ENCODE results near the gene PDE1A. TPM values are rescaled to one million over a fixed set of nuclear protein-coding genes. Genes with fewer than 3 reads are reported as not detected.

PDE1A gene
- total RNA-seq, 1 experiment from 2014 or later: not detected

GRCh38 chr2:182133195-182133891 lies 293.5 kb downstream of the PDE1A start:
- H3K4me3 ChIP-seq: no peak overlapping the region
- H3K4me1 ChIP-seq (replicated peaks): no peaks in the 10 kb centered on the region
- no peaks in the 10 kb centered on the region for H3K9me3 ChIP-seq (replicated peaks)
- no peak overlapping the region for H3K27ac ChIP-seq
- no peaks in the 10 kb centered on the region for H3K36me3 ChIP-seq
- DNase-seq (ENCODE audit: low read depth in 1 of 2, low spot score in 2 of 2): no peak
- no peaks in the 10 kb centered on the region for H3K27me3 ChIP-seq (replicated peaks)

DNA sequence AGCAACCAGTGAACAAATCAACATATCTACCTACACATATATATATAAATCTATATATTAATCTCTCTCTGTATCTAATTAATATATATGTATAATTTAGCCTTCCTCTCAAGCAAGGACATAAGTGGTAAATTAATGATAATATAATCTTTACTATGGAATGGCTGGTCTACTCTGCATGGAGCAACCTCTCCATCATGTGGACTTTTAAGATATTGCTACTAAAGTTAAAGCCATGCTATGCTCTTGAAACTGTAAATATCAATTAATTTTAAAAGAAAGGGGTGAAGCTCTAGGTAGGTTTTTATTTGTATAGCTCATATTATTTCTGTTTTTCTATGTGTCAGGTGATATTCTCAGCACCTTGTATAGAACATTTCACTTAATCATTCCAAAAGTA lies 294.2 kb downstream of the PDE1A start:
- H3K36me3 ChIP-seq: no peaks in the 10 kb centered on the region
- H3K9me3 ChIP-seq (replicated peaks): no peaks in the 10 kb centered on the region
- no peaks in the 10 kb centered on the region for H3K4me1 ChIP-seq (replicated peaks)
- no peak for DNase-seq (ENCODE audit: low read depth in 1 of 2, low spot score in 2 of 2)
- no peak overlapping the region for H3K4me3 ChIP-seq
- H3K27ac ChIP-seq: no peak overlapping the region
- H3K27me3 ChIP-seq (replicated peaks): no peaks in the 10 kb centered on the region

GRCh38 chr2:182128821-182129707 lies 297.8 kb downstream of the PDE1A start:
- H3K9me3 ChIP-seq (replicated peaks): no peaks in the 10 kb centered on the region
- H3K4me1 ChIP-seq (replicated peaks): no peaks in the 10 kb centered on the region
- H3K27ac ChIP-seq: no peak overlapping the region
- H3K36me3 ChIP-seq: no peaks in the 10 kb centered on the region
- H3K27me3 ChIP-seq (replicated peaks): no peaks in the 10 kb centered on the region
- no peak for DNase-seq (ENCODE audit: low read depth in 1 of 2, low spot score in 2 of 2)
- no peak overlapping the region for H3K4me3 ChIP-seq

GRCh38 chr2:182117196-182117595 lies 309.6 kb downstream of the PDE1A start:
- Histone ChIP-seq H3K9me3 (replicated peaks) (no peaks in the 10 kb centered on the region), H3K4me3 (no peak overlapping the region), H3K36me3 (no peaks in the 10 kb centered on the region), H3K27me3 (replicated peaks) (no peaks in the 10 kb centered on the region; the same call in 1 of the 2 replicates), H3K4me1 (replicated peaks) (no peaks in the 10 kb centered on the region), H3K27ac (no peak overlapping the region)
- no peak for DNase-seq (ENCODE audit: low read depth in 1 of 2, low spot score in 2 of 2)

DNA sequence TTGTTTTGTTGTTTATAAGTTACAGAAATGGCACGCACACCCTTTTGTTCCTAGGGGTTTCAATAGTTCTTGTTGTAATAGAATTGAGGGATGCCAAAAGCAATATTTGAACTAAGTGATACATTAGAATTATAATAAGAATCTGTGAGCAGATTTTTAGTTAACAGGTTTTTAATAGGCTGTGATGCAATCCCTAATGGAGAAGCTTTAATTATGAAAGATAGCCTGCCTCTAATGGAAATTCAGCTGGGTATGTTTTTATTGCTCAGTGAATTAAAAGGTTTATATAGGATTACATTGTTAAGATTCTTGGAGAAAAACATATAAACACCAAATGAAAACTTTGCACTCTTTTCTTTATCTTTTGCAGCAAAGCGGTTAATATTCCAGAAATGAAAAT lies 310.1 kb downstream of the PDE1A start:
- H3K27me3 ChIP-seq (replicated peaks): no peaks in the 10 kb centered on the region; the same call in 1 of the 2 replicates
- H3K4me1 ChIP-seq (replicated peaks): no peaks in the 10 kb centered on the region
- no peak overlapping the region for H3K27ac ChIP-seq
- no peaks in the 10 kb centered on the region for H3K36me3 ChIP-seq
- no peak for DNase-seq (ENCODE audit: low read depth in 1 of 2, low spot score in 2 of 2)
- H3K4me3 ChIP-seq: no peak overlapping the region
- H3K9me3 ChIP-seq (replicated peaks): no peaks in the 10 kb centered on the region

DNA sequence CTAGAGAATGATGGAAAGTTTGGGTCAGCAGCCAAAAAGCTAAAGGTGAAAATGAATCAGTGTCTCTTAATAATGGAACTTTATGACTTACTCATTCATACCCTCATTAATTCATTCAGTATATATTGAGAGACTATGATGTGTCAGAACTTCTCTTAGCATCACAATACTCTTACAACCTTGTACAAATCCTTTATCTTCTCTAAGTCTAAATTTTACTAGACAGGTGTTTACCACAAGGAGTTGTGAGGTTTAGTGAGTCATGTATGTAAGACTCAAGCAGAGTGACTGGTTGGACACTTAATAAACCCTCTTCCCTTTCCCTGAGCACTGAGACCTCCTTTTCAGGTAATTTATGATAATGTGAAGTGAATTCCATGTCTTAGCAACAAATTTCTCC lies 311.6 kb downstream of the PDE1A start:
- Histone ChIP-seq H3K27ac (no peak overlapping the region), H3K27me3 (replicated peaks) (no peaks in the 10 kb centered on the region; the same call in 1 of the 2 replicates), H3K4me3 (no peak overlapping the region), H3K4me1 (replicated peaks) (no peaks in the 10 kb centered on the region), H3K36me3 (no peaks in the 10 kb centered on the region), H3K9me3 (replicated peaks) (no peaks in the 10 kb centered on the region)
- no peak for DNase-seq (ENCODE audit: low read depth in 1 of 2, low spot score in 2 of 2)

- no peaks in the 10 kb centered on the region for H3K9me3 ChIP-seq (replicated peaks)
- DNase-seq (ENCODE audit: low read depth in 1 of 2, low spot score in 2 of 2): no peak
- H3K4me3 ChIP-seq: no peak overlapping the region
- H3K27ac ChIP-seq: no peak overlapping the region
- no peaks in the 10 kb centered on the region; the same call in 1 of the 2 replicates for H3K27me3 ChIP-seq (replicated peaks)
- no peaks in the 10 kb centered on the region for H3K36me3 ChIP-seq
- H3K4me1 ChIP-seq (replicated peaks): no peaks in the 10 kb centered on the region
These were observed 313.5 kb downstream of the PDE1A start for GRCh38 chr2:182113334-182113733.

GRCh38 chr2:182110347-182110746 lies 316.5 kb downstream of the PDE1A start:
- H3K27me3 ChIP-seq (replicated peaks): no peaks in the 10 kb centered on the region; the same call in 1 of the 2 replicates
- no peak for DNase-seq (ENCODE audit: low read depth in 1 of 2, low spot score in 2 of 2)
- no peaks in the 10 kb centered on the region for H3K9me3 ChIP-seq (replicated peaks)
- no peaks in the 10 kb centered on the region for H3K36me3 ChIP-seq
- no peak overlapping the region for H3K4me3 ChIP-seq
- H3K4me1 ChIP-seq (replicated peaks): no peaks in the 10 kb centered on the region
- H3K27ac ChIP-seq: no peak overlapping the region

GRCh38 chr2:182103526-182103925 lies 323.3 kb downstream of the PDE1A start:
- Histone ChIP-seq H3K4me3 (no peak overlapping the region), H3K9me3 (replicated peaks) (no peaks in the 10 kb centered on the region), H3K27me3 (replicated peaks) (no peaks in the 10 kb centered on the region), H3K36me3 (no peaks in the 10 kb centered on the region), H3K27ac (no peak overlapping the region), H3K4me1 (replicated peaks) (no peaks in the 10 kb centered on the region)
- no peak for DNase-seq (ENCODE audit: low read depth in 1 of 2, low spot score in 2 of 2)

DNA sequence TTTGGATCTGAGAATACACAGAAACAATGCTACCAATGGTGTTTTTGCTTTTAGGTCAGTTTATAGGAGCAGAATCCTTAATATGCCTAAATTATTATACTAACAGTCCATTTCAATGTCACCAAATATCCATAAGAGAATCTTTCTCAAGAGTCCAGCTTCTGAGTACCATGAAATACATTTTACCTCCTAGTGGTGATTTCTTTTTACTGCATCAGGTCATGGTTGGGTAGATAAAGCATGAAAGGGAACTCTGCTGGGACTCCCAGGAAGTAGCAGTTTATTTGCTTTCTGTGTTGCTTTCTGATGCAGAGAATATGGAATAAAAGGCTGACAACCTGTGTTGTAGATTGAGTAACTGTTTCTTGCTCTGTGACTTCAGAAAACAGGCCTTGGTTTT lies 325.6 kb downstream of the PDE1A start:
- Histone ChIP-seq H3K4me3 (no peak overlapping the region), H3K9me3 (replicated peaks) (no peaks in the 10 kb centered on the region), H3K36me3 (no peaks in the 10 kb centered on the region), H3K4me1 (replicated peaks) (no peaks in the 10 kb centered on the region), H3K27ac (no peak overlapping the region), H3K27me3 (replicated peaks) (no peaks in the 10 kb centered on the region)
- DNase-seq (ENCODE audit: low read depth in 1 of 2, low spot score in 2 of 2): peak in 1 of 2 experiments; percentile 8

GRCh38 chr2:182098648-182099047 lies 328.2 kb downstream of the PDE1A start:
- no peak overlapping the region for H3K4me3 ChIP-seq
- H3K36me3 ChIP-seq: no peaks in the 10 kb centered on the region
- no peaks in the 10 kb centered on the region for H3K4me1 ChIP-seq (replicated peaks)
- H3K27ac ChIP-seq: no peak overlapping the region
- no peaks in the 10 kb centered on the region for H3K27me3 ChIP-seq (replicated peaks)
- no peak for DNase-seq (ENCODE audit: low read depth in 1 of 2, low spot score in 2 of 2)
- no peaks in the 10 kb centered on the region for H3K9me3 ChIP-seq (replicated peaks)

DNA sequence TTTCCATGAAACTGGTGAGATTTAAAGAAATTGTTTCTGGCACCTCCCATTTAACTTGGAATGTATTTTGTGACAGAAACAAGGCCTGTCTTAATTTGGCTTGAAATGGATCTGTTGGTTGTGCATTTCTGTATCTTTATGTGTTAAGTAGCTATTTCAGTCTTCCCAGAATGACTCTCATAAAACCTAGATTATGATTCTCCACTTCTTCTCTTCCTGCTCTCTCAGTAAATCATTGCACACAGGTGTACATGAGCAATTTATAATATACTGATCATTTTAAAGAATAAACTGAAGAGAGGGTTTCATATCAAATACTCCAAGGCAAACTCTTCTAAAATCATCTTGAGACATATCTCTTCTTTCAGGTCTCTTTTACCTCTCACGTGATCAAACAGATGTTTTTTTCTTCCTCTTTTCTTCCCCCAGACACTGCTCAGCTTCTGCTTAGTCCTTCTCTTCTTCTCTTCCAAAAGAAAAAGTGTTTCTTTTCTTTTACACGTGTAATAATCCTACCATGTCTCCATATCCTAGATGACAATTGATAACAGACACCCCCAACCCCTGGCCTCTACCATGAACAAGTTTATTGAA lies 329.2 kb downstream of the PDE1A start:
- H3K9me3 ChIP-seq (replicated peaks): no peaks in the 10 kb centered on the region
- H3K27ac ChIP-seq: no peak overlapping the region
- H3K4me3 ChIP-seq: no peak overlapping the region
- no peaks in the 10 kb centered on the region for H3K27me3 ChIP-seq (replicated peaks)
- no peak for DNase-seq (ENCODE audit: low read depth in 1 of 2, low spot score in 2 of 2)
- no peaks in the 10 kb centered on the region for H3K36me3 ChIP-seq
- no peaks in the 10 kb centered on the region for H3K4me1 ChIP-seq (replicated peaks)

GRCh38 chr2:182090486-182090885 lies 336.4 kb downstream of the PDE1A start:
- Histone ChIP-seq H3K4me1 (replicated peaks) (no peaks in the 10 kb centered on the region), H3K27ac (no peak overlapping the region), H3K27me3 (replicated peaks) (no peaks in the 10 kb centered on the region), H3K36me3 (no peaks in the 10 kb centered on the region), H3K4me3 (no peak overlapping the region), H3K9me3 (replicated peaks) (no peaks in the 10 kb centered on the region)
- no peak for DNase-seq (ENCODE audit: low read depth in 1 of 2, low spot score in 2 of 2)
